CD4-positive, alpha-beta T cell (primary cell): ENCODE measurements around the gene GDAP1L1. TPM values are rescaled to one million over a fixed set of nuclear protein-coding genes. Genes with fewer than 3 reads are reported as not detected.
A peak's percentile ranks its signal among the peaks of the same experiment; 100 is the strongest.

ENCODE experiments used
- ATAC-seq: fragments of 200-7000 bp; cut with Tn5 transposase; one replicate; pipeline ENCODE4 v1.10.0; 2022; ENCODE audit warnings: mild to moderate bottlenecking; ENCODE audit not compliant: poor library complexity
- CTCF ChIA-PET: fragments of 350-600 bp; sonication (Branson Sonifier 250); formaldehyde crosslinking; loops from one replicate; lab custom pipeline; 2021; ENCODE audit warnings: antibody characterized with exemption, inconsistent platforms; lab: Charles Lee
- POLR2A ChIA-PET: fragments of 350-600 bp; sonication (Branson Sonifier 250); formaldehyde crosslinking; loops from one replicate; lab custom pipeline; 2021; ENCODE audit warnings: antibody characterized with exemption, inconsistent platforms; lab: Charles Lee
- DNase-seq, 14 experiments: peaks; one replicate each; pipeline ENCODE4 v3.0.0-alpha.2; 2013 to 2020; ENCODE audit warnings: mixed read lengths in 2 of 14
- H3K27ac ChIP-seq, 2 donors: one replicate each; pipeline versions ENCODE4 v1.5.1 to v1.7.0; 2013; ENCODE audit warnings: low read length in 2 of 2, low read depth in 1 of 2, mild to moderate bottlenecking in 1 of 2
- H3K27me3 ChIP-seq, 2 experiments: 1 replicate in 1 of 2; 2 replicates in 1 of 2; pipeline versions ENCODE4 v1.6.1 to v1.7.0; 2013; ENCODE audit warnings: low read length in 2 of 2, control low read depth in 1 of 2, mild to moderate bottlenecking in 1 of 2, moderate library complexity in 1 of 2; ENCODE audit not compliant: insufficient read depth in 2 of 2, control insufficient read depth in 1 of 2
- H3K36me3 ChIP-seq: one replicate; pipeline ENCODE4 v1.6.1; 2013; ENCODE audit warnings: low read length, control low read depth; ENCODE audit not compliant: insufficient read depth
- H3K4me1 ChIP-seq: one replicate; pipeline ENCODE4 v1.6.1; 2013; ENCODE audit warnings: low read length, control low read depth; ENCODE audit not compliant: insufficient read depth
- H3K4me3 ChIP-seq: one replicate; pipeline ENCODE4 v1.5.1; 2013; ENCODE audit warnings: mild to moderate bottlenecking, low read length, moderate library complexity
- H3K9me3 ChIP-seq, 2 experiments: 1 replicate in 1 of 2; 2 replicates in 1 of 2; pipeline versions ENCODE4 v1.6.1 to v1.7.0; 2013; ENCODE audit warnings: low read length in 2 of 2, mild to moderate bottlenecking in 2 of 2, control low read depth in 1 of 2, moderate library complexity in 1 of 2; ENCODE audit not compliant: control insufficient read depth in 1 of 2, insufficient read depth in 1 of 2
- H3K27ac Mint-ChIP-seq: one replicate; pipeline ENCODE4 v1.8.0; 2020; ENCODE audit warnings: mixed read lengths
- H3K27me3 Mint-ChIP-seq: one replicate; pipeline ENCODE4 v1.8.0; 2021; ENCODE audit warnings: mixed read lengths
- H3K36me3 Mint-ChIP-seq: one replicate; pipeline ENCODE4 v1.8.0; 2021; ENCODE audit warnings: low read depth, mixed read lengths
- H3K4me1 Mint-ChIP-seq: one replicate; pipeline ENCODE4 v1.8.0; 2021; ENCODE audit warnings: low read depth, mixed read lengths
- H3K4me3 Mint-ChIP-seq: one replicate; pipeline ENCODE4 v1.8.0; 2020; ENCODE audit warnings: mild to moderate bottlenecking, mixed read lengths
- H3K9me3 Mint-ChIP-seq: one replicate; pipeline ENCODE4 v1.8.0; 2020; ENCODE audit warnings: mixed read lengths
- intact Hi-C, 2 experiments: fragments of 100-400 bp; cut with DNase I in 1 of 2; cut with micrococcal nuclease in 1 of 2; formaldehyde crosslinking; loops; one replicate each; pipeline versions ENCODE4 v1.15.1 to v1.9.0; 2023 to 2025; cut with DNase I, micrococcal nuclease
- total RNA-seq, 174 experiments: library from RNA in 2 of 174; stranded (reverse) in 2 of 174; gene quantifications; one replicate each; pipeline ENCODE4 v1.2.3 and lab custom pipeline; 2021 to 2026
- TF ChIP-seq, protein P1 (sequence below): fragments of 200-600 bp; IDR thresholded peaks from one replicate; pipeline ENCODE4 v1.8.0; 2022; ENCODE audit warnings: antibody characterized with exemption, mild to moderate bottlenecking

GDAP1L1 gene
- total RNA-seq, 2 experiments from 2014 or later: not detected

DNA sequence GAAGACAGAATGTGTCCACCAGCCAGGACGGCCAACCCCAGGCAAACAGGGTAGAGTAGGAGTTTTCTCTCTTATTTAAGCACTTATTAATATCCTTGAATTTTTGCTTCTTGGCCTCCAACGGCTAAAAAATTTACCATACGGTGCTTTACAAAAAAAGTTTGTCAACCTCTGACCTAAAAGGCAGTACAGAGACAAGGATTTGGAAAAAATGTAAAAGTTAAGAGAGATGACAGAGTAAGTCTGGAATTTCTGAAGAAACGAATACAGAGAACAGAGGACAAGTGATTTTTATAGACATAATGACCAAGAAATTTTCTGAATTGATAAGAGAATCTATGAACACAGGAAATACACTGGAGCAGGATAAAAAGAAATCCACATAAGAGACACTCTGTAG lies 46.7 kb upstream of the GDAP1L1 start:
- CTCF ChIA-PET: no interaction called here
- peaks cover 32% of the 10 kb centered on the region for H3K4me1 Mint-ChIP-seq
- intact Hi-C loops: no loop called here

DNA sequence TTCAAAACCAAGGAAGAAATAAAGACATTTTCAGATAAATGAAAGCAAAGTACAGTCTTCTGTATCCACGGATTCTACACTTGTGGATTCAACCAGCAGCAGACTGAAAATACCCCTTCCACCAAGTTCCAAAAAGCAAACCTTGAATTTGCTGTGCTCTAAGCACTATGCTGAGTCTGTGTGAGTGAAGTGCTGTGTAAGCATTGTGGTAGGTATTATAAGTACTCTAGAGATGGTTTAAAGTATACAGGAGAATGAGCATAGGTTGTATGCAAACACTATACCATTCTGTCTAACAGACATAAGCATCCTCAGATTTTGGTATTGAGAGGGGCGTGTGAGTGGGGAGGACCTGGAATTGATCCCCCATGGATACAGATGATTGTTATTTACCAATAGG lies 46.1 kb upstream of the GDAP1L1 start:
- H3K27ac ChIP-seq: no peak overlapping the region
- no peak for ATAC-seq
- ChIA-PET POLR2A (no interaction called here), CTCF (no interaction called here)
- H3K27me3 ChIP-seq: no peaks in the 10 kb centered on the region
- H3K36me3 ChIP-seq: peaks cover 84% of the 10 kb centered on the region
- TF ChIP-seq, protein P1, sequence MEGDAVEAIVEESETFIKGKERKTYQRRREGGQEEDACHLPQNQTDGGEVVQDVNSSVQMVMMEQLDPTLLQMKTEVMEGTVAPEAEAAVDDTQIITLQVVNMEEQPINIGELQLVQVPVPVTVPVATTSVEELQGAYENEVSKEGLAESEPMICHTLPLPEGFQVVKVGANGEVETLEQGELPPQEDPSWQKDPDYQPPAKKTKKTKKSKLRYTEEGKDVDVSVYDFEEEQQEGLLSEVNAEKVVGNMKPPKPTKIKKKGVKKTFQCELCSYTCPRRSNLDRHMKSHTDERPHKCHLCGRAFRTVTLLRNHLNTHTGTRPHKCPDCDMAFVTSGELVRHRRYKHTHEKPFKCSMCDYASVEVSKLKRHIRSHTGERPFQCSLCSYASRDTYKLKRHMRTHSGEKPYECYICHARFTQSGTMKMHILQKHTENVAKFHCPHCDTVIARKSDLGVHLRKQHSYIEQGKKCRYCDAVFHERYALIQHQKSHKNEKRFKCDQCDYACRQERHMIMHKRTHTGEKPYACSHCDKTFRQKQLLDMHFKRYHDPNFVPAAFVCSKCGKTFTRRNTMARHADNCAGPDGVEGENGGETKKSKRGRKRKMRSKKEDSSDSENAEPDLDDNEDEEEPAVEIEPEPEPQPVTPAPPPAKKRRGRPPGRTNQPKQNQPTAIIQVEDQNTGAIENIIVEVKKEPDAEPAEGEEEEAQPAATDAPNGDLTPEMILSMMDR: no peak
- no peaks in the 10 kb centered on the region for H3K9me3 ChIP-seq
- no peak for DNase-seq
- H3K4me1 ChIP-seq: no peaks in the 10 kb centered on the region
- peaks cover 95% of the 10 kb centered on the region for H3K36me3 Mint-ChIP-seq
- no peak overlapping the region for H3K27ac Mint-ChIP-seq
- H3K9me3 Mint-ChIP-seq: no peaks in the 10 kb centered on the region
- no peaks in the 10 kb centered on the region for H3K27me3 Mint-ChIP-seq
- no peak overlapping the region for H3K4me3 Mint-ChIP-seq
- intact Hi-C loops: no loop called here
- H3K4me1 Mint-ChIP-seq: peaks cover 33% of the 10 kb centered on the region
- no peak overlapping the region for H3K4me3 ChIP-seq

More for the DNA sequence above, 46.7 kb upstream of the GDAP1L1 start:
- Histone ChIP-seq H3K4me1 (no peaks in the 10 kb centered on the region), H3K27me3 (no peaks in the 10 kb centered on the region), H3K4me3 (no peak overlapping the region), H3K36me3 (peaks cover 81% of the 10 kb centered on the region), H3K27ac (no peak overlapping the region), H3K9me3 (no peaks in the 10 kb centered on the region)
- Mint-ChIP-seq H3K4me3 (no peak overlapping the region), H3K36me3 (peaks cover 96% of the 10 kb centered on the region), H3K27ac (no peak overlapping the region), H3K27me3 (no peaks in the 10 kb centered on the region), H3K9me3 (no peaks in the 10 kb centered on the region)
- POLR2A ChIA-PET: no interaction called here
- DNase-seq (no peak), ATAC-seq (no peak)
- TF ChIP-seq, protein P1: no peak

DNA sequence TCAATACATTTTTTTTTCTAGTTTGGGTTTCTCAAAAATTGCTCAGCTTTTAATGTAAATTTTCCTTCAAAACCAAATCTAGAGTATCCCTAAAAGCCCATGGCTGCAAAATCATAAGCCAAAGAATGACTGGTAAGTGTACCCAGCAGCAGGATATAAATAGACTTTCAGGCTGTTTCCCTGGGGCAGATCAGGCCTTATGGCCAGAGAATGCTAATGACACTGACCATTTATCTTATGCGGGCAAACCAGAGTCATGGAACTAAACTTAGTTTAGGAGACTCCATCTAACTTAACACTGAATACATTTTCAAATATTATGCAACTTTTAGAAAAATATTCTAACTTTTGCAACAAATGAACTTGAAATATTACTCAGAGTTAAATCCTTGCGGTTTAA lies 43.9 kb upstream of the GDAP1L1 start:
- Mint-ChIP-seq H3K27me3 (no peaks in the 10 kb centered on the region), H3K4me1 (peaks cover 52% of the 10 kb centered on the region), H3K9me3 (no peaks in the 10 kb centered on the region), H3K4me3 (no peak overlapping the region), H3K27ac (peak overlapping the region; percentile 42), H3K36me3 (peaks cover 94% of the 10 kb centered on the region)
- H3K36me3 ChIP-seq: peaks cover 71% of the 10 kb centered on the region
- ChIA-PET POLR2A (interaction anchor here (0.6 kb wide), 1 partner anchor 407 kb away, joined by 3 read pairs; no protein-coding TSS in a partner anchor), CTCF (interaction anchor here (1.0 kb wide), 1 partner anchor 13 kb away, joined by 3 read pairs; no protein-coding TSS in a partner anchor)
- no peak overlapping the region for H3K4me3 ChIP-seq
- H3K27ac ChIP-seq: no peak overlapping the region
- intact Hi-C loops: no loop called here
- no peaks in the 10 kb centered on the region for H3K27me3 ChIP-seq
- TF ChIP-seq, protein P1: no peak
- no peaks in the 10 kb centered on the region for H3K9me3 ChIP-seq
- ATAC-seq (no peak), DNase-seq (no peak)
- no peaks in the 10 kb centered on the region for H3K4me1 ChIP-seq
